ENCODE data around the gene ZNF528.

The ZNF528 gene

DNA sequence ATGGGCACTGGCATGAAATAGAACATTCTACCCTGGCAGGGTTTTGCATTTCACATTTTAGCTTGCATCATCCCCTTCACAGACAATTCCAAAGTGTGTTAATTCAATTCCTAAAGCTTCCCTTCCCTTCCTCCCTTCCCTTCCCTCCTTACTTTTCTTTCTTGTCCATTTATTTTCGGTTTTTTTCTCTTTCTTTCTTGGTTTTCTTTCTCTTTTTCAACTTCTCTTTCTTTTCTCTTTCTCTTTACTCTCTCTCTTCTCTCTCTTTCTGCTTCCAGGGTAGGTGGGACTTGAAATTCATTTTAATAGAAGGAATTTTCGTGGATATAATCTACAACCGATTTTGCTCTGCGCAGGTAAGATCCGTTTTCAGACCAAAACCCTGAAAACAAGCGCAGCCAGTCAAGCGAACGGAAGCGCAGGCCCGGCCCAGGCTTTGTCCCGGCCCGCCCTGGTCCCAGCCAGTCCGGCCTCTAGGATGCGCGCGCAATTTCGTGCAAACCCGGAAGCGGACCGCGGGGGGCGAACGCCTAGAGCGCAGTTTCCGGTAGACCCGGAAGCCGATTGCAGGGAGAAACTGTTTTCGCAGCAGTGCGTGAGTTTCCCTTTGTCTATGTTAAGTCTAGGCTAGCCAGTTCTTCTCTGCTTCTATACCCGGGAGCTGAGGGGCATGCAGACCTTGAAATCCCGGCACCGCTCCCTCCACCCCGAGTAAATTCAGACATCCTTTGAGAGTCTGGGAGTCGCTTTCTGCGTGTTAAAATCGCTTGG is at the start of gene ZNF528:
Gene ZNF528 (plus strand): TSS at position 540 of the 771 bp plus-strand sequence. CDS start 4,165 bp downstream, outside the sequence.
- DNase-seq = peak; percentile 98

DNA sequence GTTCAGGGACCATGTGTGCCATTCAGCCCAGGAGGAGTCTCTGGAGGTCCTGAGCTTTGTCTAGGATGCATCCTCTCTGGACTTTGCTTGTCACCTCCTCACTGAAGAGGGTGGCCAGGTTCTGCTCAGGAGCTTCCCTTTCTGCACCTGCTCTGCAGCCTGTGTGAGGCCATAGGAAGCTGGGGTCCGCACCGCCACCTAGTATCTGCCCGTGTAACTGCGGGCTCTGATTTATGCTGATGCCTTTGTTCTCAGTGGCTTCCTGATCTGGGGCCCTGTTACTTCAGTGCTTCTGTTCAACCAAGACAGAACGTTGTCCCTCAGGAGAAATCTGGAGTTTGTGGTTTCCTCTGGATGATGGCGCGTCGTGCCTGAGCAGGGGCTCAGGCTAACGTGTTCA is 46.1 kb upstream of the ZNF528 start:
- DNase-seq = no peak

DNA sequence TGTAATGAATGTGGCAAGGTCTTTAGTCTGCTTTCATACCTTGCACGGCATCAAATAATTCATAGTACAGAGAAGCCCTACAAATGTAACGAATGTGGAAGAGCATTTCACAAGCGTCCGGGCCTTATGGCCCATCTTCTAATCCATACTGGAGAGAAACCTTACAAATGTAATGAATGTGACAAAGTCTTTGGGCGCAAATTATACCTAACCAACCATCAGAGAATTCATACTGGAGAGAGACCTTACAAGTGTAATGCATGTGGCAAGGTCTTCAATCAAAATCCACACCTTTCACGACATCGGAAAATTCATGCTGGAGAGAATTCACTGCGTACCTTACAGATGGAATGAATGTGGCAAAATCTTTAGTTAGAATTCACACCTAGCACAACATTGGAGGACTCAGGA is 31.2 kb upstream of the ZNF528 start:
- no peak for DNase-seq

DNA sequence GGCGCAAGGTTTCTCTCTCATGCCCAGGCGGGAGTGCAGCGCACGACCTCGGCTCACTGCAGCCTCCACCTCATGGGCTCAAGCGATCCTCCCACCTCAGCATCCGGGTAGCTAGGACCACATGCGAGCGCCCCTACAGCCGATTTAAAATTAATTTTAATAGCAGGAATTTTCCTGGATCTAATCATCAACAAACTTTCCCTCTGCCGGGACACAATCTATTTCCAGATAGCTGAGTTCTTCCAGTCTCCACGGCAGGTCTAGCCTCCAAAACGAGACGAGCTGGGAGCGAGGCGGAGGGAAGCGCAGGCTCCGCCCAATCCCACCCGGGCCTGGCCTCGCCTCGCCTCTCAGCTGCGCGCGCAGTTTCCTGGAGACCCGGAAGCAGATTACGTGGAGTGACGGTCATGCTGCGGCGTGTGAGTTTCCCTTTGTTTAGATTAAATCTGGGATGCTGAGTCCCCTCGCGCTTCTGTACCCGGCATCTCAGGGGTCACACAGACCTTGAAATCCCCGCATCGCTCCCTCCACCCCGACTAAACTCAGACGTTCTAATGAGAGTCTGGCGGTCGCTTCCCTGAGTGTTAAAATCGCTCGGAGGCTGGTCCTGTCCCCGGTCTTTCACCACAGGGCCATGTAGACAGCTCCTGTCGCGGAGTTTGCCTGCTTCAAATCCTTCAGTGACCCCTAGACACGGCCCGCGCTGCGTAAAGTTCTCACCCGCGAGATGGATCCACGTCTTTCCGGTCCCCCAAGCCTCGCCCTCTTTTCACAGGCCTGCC is 27.9 kb upstream of the ZNF528 start, which contains the start of gene ZNF880:
Gene ZNF880 (plus strand): TSS at position 365 of the 782 bp plus-strand sequence. CDS start 43 bp downstream, at position 408.
- DNase-seq = peak; percentile 95

DNA sequence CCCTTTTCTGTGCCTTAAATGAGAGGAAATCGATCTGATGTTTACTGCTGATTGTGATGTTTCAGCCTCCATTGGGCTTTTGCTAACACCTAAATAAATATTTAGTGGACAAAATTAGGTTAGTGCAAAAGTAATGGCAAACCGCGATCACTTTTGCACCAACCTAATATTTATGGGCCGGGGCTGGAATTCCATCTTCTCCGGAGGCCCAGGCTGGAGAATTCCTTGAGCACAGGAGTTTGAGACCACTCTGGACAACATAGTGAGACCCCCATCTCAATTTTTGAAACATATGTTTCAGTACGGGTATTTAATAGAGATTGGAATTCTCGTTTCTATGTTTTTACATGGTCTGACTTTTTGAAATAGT is 27.3 kb upstream of the ZNF528 start:
- DNase-seq = no peak

DNA sequence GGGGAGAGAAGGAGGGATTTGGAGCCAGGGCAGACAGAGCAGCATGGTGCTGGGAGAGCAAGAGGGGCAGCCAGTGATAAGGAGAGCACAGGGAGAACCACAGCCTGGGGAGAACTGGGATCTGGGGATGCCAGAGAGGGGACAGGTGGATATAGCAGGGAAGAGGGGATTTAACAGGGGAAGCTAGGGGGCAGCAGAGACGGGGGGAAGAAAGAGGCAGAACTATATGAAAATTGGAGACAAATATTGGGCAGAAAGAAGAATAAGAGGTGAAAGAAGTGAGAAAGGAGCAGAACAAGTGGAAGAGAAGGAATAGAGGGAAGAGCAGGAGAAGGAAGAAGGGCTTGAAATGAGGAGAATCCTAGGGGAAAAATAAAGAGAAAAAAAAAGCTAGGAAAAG is 6.5 kb upstream of the ZNF528 start:
- no peak for DNase-seq

DNA sequence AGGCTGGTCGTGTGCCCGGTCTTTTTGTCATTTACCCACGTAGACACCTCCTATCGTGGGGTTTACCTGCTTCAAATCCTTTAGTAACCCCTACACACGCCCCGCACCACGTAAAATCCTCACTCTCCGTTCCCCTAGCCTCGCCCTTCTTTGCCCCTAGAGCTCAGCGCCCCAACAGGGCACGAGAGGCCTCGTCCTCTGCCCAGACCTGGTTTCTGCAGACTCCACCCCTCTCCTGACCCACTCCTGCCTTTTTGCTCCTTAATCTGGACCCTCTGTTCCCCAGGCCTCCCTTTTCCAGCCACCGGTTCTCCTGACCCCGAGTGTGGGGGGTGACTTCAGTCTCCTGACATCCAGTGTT is 412 bp downstream of the ZNF528 start:
- DNase-seq = no peak

DNA sequence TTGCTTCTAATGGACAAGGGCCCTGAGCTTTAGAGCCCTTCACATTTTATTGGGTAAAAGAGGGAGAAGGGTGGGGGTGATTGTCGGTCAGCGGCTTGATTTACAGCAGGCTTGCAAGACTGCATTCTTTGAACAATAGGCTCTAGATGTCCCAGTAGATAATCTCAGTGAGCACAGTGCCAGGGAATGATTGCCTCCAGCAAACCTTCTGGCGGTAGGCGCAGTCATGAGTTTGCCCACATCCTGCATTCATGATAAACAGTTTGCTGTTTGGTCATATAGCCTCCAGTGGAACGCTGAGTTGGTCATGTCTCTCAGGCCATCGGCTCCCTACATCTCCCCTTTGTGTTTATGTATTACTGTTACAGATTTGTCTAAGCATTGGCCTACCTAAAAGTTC is 12.6 kb downstream of the ZNF528 start:
- no peak for DNase-seq

DNA sequence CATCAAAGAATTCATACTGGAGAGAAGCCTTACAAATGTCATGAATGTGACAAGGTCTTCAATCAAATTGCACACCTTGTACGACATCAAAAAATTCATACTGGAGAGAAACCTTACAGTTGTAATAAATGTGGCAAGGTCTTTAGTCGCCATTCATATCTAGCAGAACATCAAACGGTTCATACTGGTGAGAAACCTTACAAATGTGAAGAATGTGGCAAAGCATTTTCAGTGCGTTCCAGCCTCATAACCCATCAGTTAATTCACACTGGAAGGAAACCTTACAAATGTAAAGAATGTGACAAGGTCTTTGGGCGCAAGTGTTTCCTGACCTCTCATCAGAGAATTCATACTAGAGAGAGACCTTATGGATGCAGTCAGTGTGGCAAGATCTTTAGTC is 18.1 kb downstream of the ZNF528 start:
- DNase-seq = no peak

DNA sequence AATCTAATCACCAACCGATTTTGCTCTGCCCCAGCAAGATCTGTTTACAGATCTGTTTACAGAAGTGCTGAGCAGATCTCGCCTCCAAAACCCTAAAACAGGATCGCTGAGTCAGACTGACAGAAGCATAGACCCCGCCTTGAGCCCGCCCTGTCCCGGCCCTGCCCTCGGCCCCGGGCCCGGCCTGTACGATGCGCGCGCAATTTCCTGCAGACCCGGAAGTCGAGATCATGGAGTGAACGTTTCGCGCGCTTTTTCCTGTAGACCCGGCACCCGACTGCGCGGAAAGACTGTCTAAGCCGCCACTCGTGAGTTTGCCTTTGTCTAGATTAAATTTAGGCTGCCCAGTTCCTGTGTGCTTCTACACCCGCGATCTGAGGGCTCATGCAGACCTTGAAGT is 31.3 kb downstream of the ZNF528 start, which contains the start of gene ZNF534:
Gene ZNF534 (plus strand): TSS at position 212 of the 400 bp plus-strand sequence. CDS start 2,327 bp downstream, outside the sequence.
- DNase-seq = no peak

DNA sequence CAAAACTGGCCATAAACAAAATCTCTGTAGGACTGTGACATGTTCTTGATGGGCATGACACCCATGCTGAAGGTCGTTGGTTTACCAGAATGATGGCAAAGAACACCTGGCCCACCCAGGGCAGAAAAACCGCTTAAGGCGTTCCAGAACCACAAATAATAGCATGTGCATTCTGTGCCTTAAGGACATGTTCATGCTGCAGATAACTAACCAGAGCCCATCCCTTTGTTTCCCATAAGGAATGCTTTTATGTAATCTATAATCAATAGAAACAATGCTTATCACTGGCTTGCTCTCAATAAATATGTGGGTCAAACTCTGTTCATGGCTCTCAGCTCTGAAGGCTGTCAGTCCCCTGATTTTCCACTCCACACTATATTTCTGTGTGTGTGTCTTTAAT is 44.5 kb downstream of the ZNF528 start:
- no peak for DNase-seq

DNA sequence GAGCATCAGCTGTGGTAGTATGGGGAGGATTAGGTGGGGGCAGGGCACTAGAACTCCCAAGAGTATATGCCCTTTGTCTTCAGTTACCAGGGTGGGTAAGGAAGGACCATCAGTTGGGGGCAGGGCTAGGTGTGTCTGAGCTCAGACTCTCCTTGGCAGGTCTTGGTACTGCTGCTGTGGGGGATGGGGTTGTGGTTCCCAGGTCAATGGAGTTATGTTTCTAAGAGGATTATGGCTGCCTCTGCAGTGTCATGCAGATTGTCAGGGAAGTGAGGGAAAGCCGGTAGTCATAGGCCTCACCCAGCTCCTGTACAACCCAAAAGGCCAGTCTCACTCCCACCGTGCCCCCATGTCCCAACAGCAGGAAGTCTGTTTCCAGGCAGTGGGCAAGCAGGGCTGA is 46.9 kb downstream of the ZNF528 start:
- no peak for DNase-seq

DNA sequence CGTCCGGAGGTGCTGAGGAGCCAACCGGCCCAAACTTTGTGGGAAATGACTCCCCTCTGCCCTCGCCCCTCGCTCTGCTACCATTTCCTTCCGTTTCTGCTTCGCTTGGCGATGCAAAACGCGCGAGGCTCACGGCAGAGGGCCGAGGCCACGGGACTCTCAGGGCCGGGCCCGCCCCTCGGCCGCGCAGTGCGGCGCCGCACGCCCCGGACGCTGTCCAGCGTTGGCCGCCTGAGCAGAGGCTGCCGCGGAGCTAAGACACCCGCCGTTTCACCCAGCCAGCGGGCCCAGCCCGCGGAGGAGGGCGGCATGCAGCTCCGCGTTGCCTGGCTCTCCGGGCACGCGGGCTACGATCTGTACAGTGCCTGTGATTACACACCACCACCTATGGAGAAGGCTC is 53.6 kb downstream of the ZNF528 start:
- no peak for DNase-seq

DNA sequence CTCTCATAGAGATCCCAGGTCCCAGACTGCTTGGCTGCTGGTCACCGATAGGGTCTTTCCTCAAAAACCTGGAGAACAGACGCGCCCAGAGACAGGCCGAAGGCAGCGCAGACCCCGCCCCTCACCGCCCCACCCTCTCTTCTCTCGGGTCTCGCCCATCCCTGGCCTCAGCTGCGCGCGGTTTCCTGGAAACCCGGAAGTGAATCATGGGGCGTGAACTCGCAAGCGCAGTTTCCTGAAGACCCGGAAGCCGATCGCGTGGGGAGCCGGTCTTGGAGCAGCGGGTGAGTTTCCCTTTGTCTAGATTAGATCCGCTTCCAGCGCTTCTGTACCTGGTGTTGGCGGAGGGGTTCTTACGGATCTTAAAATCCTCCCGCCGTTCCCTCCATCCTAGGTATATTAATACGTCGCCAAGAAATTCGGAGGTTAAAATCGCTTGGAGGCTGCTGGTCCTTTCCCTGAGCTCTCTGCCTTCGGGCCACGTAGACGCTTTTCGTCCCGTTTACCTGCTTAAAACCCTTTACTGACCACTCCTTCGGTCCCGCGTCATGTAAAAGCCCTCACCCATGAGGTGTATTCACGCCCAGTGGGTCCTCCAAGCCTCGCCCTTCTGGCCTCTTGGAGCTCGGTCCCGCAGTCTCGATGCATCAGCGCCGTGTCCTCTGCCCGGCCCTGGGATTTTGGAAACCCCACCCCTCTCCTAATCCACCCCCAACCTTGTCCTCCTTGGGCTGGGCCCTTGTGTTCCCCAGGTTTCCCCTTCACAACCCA is 55.9 kb downstream of the ZNF528 start, which contains the start of gene ZNF578:
Gene ZNF578 (plus strand): TSS at position 230 of the 771 bp plus-strand sequence. CDS start 48,293 bp downstream, outside the sequence.
- DNase-seq = peak; percentile 81

DNA sequence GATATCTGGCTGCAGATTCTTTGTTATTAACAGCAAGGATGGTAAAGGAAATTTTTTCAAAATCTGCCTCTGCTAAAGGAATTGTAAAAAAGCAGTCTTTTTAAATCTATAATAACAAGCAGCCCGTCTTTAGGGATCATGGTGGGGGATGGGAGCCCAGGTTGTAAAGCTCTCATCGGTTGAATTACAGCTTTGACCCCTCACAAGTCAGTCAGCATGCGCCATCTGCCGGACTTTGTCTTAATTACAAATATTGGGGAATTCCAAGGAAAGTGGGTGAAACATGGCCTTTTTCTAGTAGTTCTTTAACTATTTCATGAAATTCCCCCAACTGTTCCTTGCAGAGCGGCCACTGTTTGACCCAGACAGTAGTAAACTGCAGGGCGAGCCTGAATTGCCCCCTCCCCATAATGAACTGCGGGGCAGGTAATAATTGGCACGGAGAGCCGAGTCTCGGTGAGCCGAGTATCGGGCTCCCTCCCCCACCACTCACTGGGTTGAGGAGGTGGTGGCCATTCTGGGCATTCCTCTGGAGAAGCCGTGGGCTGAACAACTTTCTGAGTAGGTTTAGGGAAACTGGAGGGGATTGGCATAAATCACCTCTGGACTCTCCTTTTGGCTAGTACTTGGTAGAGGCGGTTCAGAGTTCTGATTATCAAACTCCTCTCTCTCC is 67.3 kb downstream of the ZNF528 start:
- DNase-seq = no peak

Measured in activated CD8-positive, alpha-beta memory T cell treated with anti-CD3 and anti-CD28 coated beads for 24 hours (primary cell).